Erythroblast (primary cell): ENCODE data around the gene HTR6.
"Not testable (repeated sequence)": the region's sequence is repeated elsewhere in the genome, so short reads cannot be mapped to it uniquely, and the experiment has no call there.

Experiments
- GATA1 ChIP-seq: IDR thresholded peaks from 2 replicates; pipeline ENCODE4 v1.6.1; 2011; ENCODE audit warnings: low read depth, mild to moderate bottlenecking, control low read depth, low read length, moderate library complexity
- POLR2A ChIP-seq: IDR thresholded peaks from 2 replicates; pipeline ENCODE4 v1.6.1; 2011; ENCODE audit warnings: mild to moderate bottlenecking, low read length

DNA sequence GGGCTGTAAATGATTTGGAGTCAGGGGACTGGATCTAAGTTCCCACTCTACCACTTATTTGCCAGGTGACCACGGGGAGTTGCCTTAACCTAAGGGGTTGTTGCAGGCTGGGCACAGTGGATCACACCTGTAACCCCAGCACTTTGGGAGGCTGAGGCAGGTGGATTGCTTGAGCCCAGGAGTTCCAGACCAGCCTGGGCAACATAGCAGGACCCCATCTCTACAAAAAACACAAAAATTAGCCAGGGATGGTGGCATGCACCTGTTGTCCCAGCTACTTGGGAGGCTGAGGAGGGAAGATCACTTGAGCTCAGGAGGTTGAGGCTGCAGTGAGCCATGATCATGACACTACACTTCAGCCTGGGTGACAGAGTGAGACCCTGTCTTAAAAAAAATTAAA is 34.5 kb upstream of the HTR6 start:
- not testable (repeated sequence) for TF ChIP-seq POLR2A, GATA1
